Measurements from ENCODE around the gene AP2A1. TPM values are rescaled to one million over a fixed set of nuclear protein-coding genes. Genes with fewer than 3 reads are reported as not detected.

Gene AP2A1
- total and polyA plus RNA-seq, 10 of the 15 experiments (the other 5 are each of a cell fraction or from before 2014, with no cell fraction given) = 0.68 to 78.8 (median 33.8) TPM

GRCh38 chr19:49803529-49803856, 36.7 kb downstream of the AP2A1 start:
- Histone ChIP-seq H2AFZ (ENCODE audit: control insufficient read depth, low read depth, low read length) (no peak overlapping the region), H3K36me3 (ENCODE audit: control insufficient read depth in 2 of 2, insufficient read depth in 2 of 2, low read length in 1 of 2) (peaks cover 9 to 21% of the 10 kb centered on the region in 2 experiments; a peak in 3 of 4 replicates), H3K9ac (ENCODE audit: control insufficient read depth, insufficient read depth, low read length) (no peak overlapping the region), H3K79me2 (ENCODE audit: control insufficient read depth, insufficient read depth, low read length) (no peaks in the 10 kb centered on the region), H4K20me1 (ENCODE audit: control insufficient read depth, insufficient read depth) (no peaks in the 10 kb centered on the region), H3K9me3 (replicated peaks; ENCODE audit: control insufficient read depth, insufficient read depth, low read length) (no peaks in the 10 kb centered on the region), H3K27ac (ENCODE audit: control insufficient read depth, insufficient read depth) (no peak overlapping the region), H3K4me1 (ENCODE audit: control insufficient read depth, insufficient read depth, low read length) (no peaks in the 10 kb centered on the region), H3K4me2 (ENCODE audit: control insufficient read depth, insufficient read depth) (no peak overlapping the region), H3K4me3 (no peak overlapping the region), H3K27me3 (replicated peaks in 1 of 2; ENCODE audit: control insufficient read depth in 2 of 2, insufficient read depth in 2 of 2, low read length in 1 of 2) (no peaks in the 10 kb centered on the region)
- in situ Hi-C loops (cut with MboI) (no loop called here), intact Hi-C loops (cut with micrococcal nuclease; ENCODE audit: unreplicated experiment) (no loop called here)
- ChIA-PET CTCF (no interaction called here), RAD21 (ENCODE audit: unreplicated experiment) (no interaction called here), POLR2A (no interaction called here), SMC1A (ENCODE audit: uncharacterized antibody, unreplicated experiment) (no interaction called here)
- no peak for DNase-seq (ENCODE audit: low read depth, low spot score)
- FAIRE-seq = no peak
- no peak for ATAC-seq
- no TSS peak for BruUV-seq (replicated peaks)
- WGBS (ENCODE audit: insufficient coverage, insufficient replicate concordance, low lambda C conversion rate, missing lambda C conversion rate) = 96% methylated on average over 6 of the region's 6 CpGs
- TF ChIP-seq PRDM15 (CRISPR knock-in tag; IDR thresholded peaks at IDR 0.05) (no peak), LARP7 (IDR thresholded peaks at IDR 0.05) (no peak), ZSCAN29 (IDR thresholded peaks at IDR 0.05) (no peak), HDAC6 (IDR thresholded peaks at IDR 0.05; ENCODE audit: unreplicated experiment) (no peak), BCL3 (IDR thresholded peaks at IDR 0.05; ENCODE audit: borderline replicate concordance, insufficient read depth, low read depth, low read length, poor library complexity, severe bottlenecking) (no peak), YY1 (IDR thresholded peaks at IDR 0.05; ENCODE audit: low read depth, low read length) (no peak), ZBTB4 (CRISPR knock-in tag; IDR thresholded peaks at IDR 0.05) (no peak), SUZ12 (IDR thresholded peaks at IDR 0.05; ENCODE audit: unreplicated experiment) (no peak), KAT2A (conservative IDR thresholded peaks at IDR 0.05; ENCODE audit: control insufficient read depth, low read depth, low read length) (no peak), MAX (IDR thresholded peaks at IDR 0.05; ENCODE audit: low read depth, low read length) (no peak), MLLT1 (IDR thresholded peaks at IDR 0.05) (no peak), EP300 (IDR thresholded peaks at IDR 0.05; ENCODE audit: borderline replicate concordance in 1 of 2, control insufficient read depth in 1 of 2, low read depth in 2 of 2, low read length in 2 of 2) (no peak), BACH1 (IDR thresholded peaks at IDR 0.05; ENCODE audit: borderline replicate concordance) (no peak), POLR2AphosphoS2 (IDR thresholded peaks at IDR 0.05; ENCODE audit: low read depth, low read length) (no peak)

All from GM12878 (cell line).